Body of pancreas (tissue), 4 donors: ENCODE measurements around the gene GNMT. TPM values are rescaled to one million over a fixed set of nuclear protein-coding genes. Genes with fewer than 3 reads are reported as not detected.

Experiments
- ATAC-seq: fragments of 150-250 bp; one replicate; pipeline ENCODE4 v1.9.1; 2016
- DNase-seq, 4 donors: peaks; one replicate each; pipeline ENCODE4 v3.0.0-alpha.2; 2019
- H3K27ac ChIP-seq, 4 donors: fragments of 200-600 bp; sonication (generic); 1 replicate in 3 of 4; 2 replicates in 1 of 4; pipeline versions ENCODE4 v1.5.1 to v1.6.1; 2016 to 2019; ENCODE audit warnings: mild to moderate bottlenecking in 1 of 4, mixed read lengths in 1 of 4, moderate library complexity in 1 of 4
- H3K27me3 ChIP-seq, 2 donors: fragments of 200-600 bp; sonication (generic); one replicate each; pipeline ENCODE4 v1.6.0; 2016; ENCODE audit warnings: mild to moderate bottlenecking in 1 of 2
- H3K36me3 ChIP-seq, 2 donors: fragments of 200-600 bp; sonication (generic); replicated peaks in 1 of 2; 2 replicates each; pipeline ENCODE4 v1.5.1; 2016; ENCODE audit warnings: low read depth in 2 of 2; ENCODE audit not compliant: insufficient read depth in 1 of 2
- H3K4me1 ChIP-seq: fragments of 200-600 bp; sonication (generic); one replicate; pipeline ENCODE4 v1.6.0; 2016
- H3K4me3 ChIP-seq, 2 donors: fragments of 200-600 bp; sonication (generic); 1 replicate in 1 of 2; 2 replicates in 1 of 2; pipeline ENCODE4 v1.5.1; 2016 to 2019
- H3K9me3 ChIP-seq, 3 donors: fragments of 200-600 bp; sonication (generic); 1 replicate in 2 of 3; 2 replicates in 1 of 3; pipeline ENCODE4 v1.5.1; 2016
- POLR2A ChIP-seq, 3 donors: fragments of 450-650 bp; IDR thresholded peaks; one replicate each; pipeline ENCODE4 v1.6.1; 2016; ENCODE audit warnings: antibody characterized with exemption in 3 of 3, mild to moderate bottlenecking in 2 of 3
- WGBS, 2 donors: methylation state at CpG; one replicate each; pipeline ENCODE4 v1.1.5; 2017; 5-methylcytosine and 5-hydroxymethylcytosine counted together
- intact Hi-C: fragments of 100-400 bp; cut with DNase I; formaldehyde crosslinking; loops from one replicate; pipeline ENCODE4 v1.15.1; 2023
- total RNA-seq, 2 donors: library from RNA; depleted of rRNA; stranded (reverse); fragments of >200 nt; gene quantifications; one replicate each; pipeline ENCODE4 v1.1.0, GENCODE V29; 2016
- TF ChIP-seq, protein P1 (sequence below), 7 experiments: fragments of 450-650 bp in 4 of 7; fragments of 200-600 bp in 3 of 7; sonication (generic) in 3 of 7; IDR thresholded peaks; one replicate each; pipeline ENCODE4 v1.5.1; 2016 to 2019; ENCODE audit warnings: antibody characterized with exemption in 7 of 7

The GNMT gene
- total RNA-seq, 2 donors from 2014 or later = 67.2 to 630 TPM

GRCh38 chr6:42916288-42916687 lies 44.3 kb upstream of the GNMT start:
- intact Hi-C loops = no loop called here
- ATAC-seq = no peak
- no peak for DNase-seq

DNA sequence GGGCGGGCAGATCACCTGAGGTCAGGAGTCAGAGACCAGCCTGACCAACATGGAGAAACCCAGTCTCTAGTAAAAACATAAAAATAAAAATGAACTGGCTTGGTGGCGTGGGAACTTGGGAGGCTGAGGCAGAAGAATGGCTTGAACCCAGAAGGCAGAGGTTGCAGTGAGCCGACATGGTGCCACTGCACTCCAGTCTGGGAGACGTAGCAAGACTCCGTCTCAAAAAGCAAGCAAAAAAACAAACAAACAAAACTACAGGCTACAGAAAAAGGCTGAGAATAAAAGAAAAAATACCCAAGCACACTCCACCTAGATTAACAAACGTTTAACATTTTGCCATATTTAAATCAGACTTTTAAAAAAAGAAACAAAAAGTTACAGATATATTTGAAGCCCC lies 38.8 kb upstream of the GNMT start:
- ATAC-seq (no peak), DNase-seq (no peak)
- TF ChIP-seq, protein P1, sequence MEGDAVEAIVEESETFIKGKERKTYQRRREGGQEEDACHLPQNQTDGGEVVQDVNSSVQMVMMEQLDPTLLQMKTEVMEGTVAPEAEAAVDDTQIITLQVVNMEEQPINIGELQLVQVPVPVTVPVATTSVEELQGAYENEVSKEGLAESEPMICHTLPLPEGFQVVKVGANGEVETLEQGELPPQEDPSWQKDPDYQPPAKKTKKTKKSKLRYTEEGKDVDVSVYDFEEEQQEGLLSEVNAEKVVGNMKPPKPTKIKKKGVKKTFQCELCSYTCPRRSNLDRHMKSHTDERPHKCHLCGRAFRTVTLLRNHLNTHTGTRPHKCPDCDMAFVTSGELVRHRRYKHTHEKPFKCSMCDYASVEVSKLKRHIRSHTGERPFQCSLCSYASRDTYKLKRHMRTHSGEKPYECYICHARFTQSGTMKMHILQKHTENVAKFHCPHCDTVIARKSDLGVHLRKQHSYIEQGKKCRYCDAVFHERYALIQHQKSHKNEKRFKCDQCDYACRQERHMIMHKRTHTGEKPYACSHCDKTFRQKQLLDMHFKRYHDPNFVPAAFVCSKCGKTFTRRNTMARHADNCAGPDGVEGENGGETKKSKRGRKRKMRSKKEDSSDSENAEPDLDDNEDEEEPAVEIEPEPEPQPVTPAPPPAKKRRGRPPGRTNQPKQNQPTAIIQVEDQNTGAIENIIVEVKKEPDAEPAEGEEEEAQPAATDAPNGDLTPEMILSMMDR (IDR thresholded peaks at IDR 0.05) = no peak
- no peak for TF ChIP-seq POLR2A (IDR thresholded peaks at IDR 0.05)
- H3K27ac ChIP-seq = no peak overlapping the region
- intact Hi-C loops = no loop called here
- 59 to 78% methylated on average over 6 of the region's 6 CpGs for WGBS, 2 donors
- no peaks in the 10 kb centered on the region for H3K9me3 ChIP-seq
- H3K36me3 ChIP-seq = no peaks in the 10 kb centered on the region
- no peak overlapping the region for H3K4me3 ChIP-seq
- H3K27me3 ChIP-seq = no peaks in the 10 kb centered on the region
- H3K4me1 ChIP-seq = no peaks in the 10 kb centered on the region

More at GRCh38 chr6:42916288-42916687, 44.3 kb upstream of the GNMT start:
- H3K9me3 ChIP-seq = no peaks in the 10 kb centered on the region
- WGBS, 2 donors = 83 to 89% methylated on average over 1 of the region's 1 CpG
- no peak overlapping the region for H3K4me3 ChIP-seq
- no peaks in the 10 kb centered on the region for H3K36me3 ChIP-seq
- TF ChIP-seq POLR2A (IDR thresholded peaks at IDR 0.05) = no peak
- TF ChIP-seq, protein P1 (IDR thresholded peaks at IDR 0.05) = no peak
- no peak overlapping the region for H3K27ac ChIP-seq
- peaks cover 8% of the 10 kb centered on the region for H3K4me1 ChIP-seq
- H3K27me3 ChIP-seq = no peaks in the 10 kb centered on the region

- Histone ChIP-seq H3K27ac (no peak overlapping the region), H3K4me3 (no peak overlapping the region), H3K36me3 (no peaks in the 10 kb centered on the region), H3K9me3 (no peaks in the 10 kb centered on the region), H3K4me1 (peaks cover 9% of the 10 kb centered on the region), H3K27me3 (no peaks in the 10 kb centered on the region)
- 79 to 87% methylated on average over 2 of the region's 2 CpGs for WGBS, 2 donors
- DNase-seq (no peak), ATAC-seq (no peak)
- TF ChIP-seq POLR2A (IDR thresholded peaks at IDR 0.05) = no peak
- TF ChIP-seq, protein P1 (IDR thresholded peaks at IDR 0.05) = no peak
- intact Hi-C loops = no loop called here
Measured at GRCh38 chr6:42923666-42924065, 36.9 kb upstream of the GNMT start.

- DNase-seq (no peak), ATAC-seq (no peak)
- H3K9me3 ChIP-seq = no peaks in the 10 kb centered on the region
- H3K4me3 ChIP-seq = no peak overlapping the region
- intact Hi-C loops = no loop called here
- WGBS, 2 donors = 64 to 65% methylated on average over 10 to 23 of the region's 23 CpGs
- no peaks in the 10 kb centered on the region for H3K27me3 ChIP-seq
- peaks cover 14% of the 10 kb centered on the region for H3K4me1 ChIP-seq
- H3K27ac ChIP-seq = no peak overlapping the region
- H3K36me3 ChIP-seq = no peaks in the 10 kb centered on the region
- TF ChIP-seq, protein P1 (IDR thresholded peaks at IDR 0.05) = no peak
- no peak for TF ChIP-seq POLR2A (IDR thresholded peaks at IDR 0.05)
Measured at GRCh38 chr6:42925248-42925857, 35.2 kb upstream of the GNMT start.
